Psoas muscle (tissue), 8 donors: Measurements from ENCODE around the gene TFAP2A. TPM values are rescaled to one million over a fixed set of nuclear protein-coding genes. Genes with fewer than 3 reads are reported as not detected.

ENCODE experiments used
- ATAC-seq, 4 donors: fragments of 200-7000 bp; cut with Tn5 transposase; one replicate each; pipeline ENCODE4 v1.9.1; 2020; ENCODE audit warnings: moderate library complexity in 3 of 4, mild to moderate bottlenecking in 2 of 4
- DNase-seq, 2 donors: peaks; one replicate each; pipeline ENCODE4 v3.0.0-alpha.2; 2020
- H3K27ac ChIP-seq: fragments of 200-600 bp; one replicate; pipeline ENCODE4 v1.8.0; 2022
- H3K27me3 ChIP-seq, 3 donors: fragments of 200-600 bp in 1 of 3; one replicate each; pipeline versions ENCODE4 v1.6.1 to v1.8.0; 2013 to 2022; ENCODE audit warnings: low read length in 2 of 3, mild to moderate bottlenecking in 2 of 3, moderate library complexity in 1 of 3; ENCODE audit not compliant: insufficient read depth in 3 of 3
- H3K36me3 ChIP-seq, 2 donors: fragments of 200-600 bp in 1 of 2; one replicate each; pipeline versions ENCODE4 v1.6.1 to v1.8.0; 2013 to 2022; ENCODE audit warnings: low read depth in 1 of 2, mild to moderate bottlenecking in 1 of 2, moderate library complexity in 1 of 2; ENCODE audit not compliant: insufficient read depth in 1 of 2
- H3K4me1 ChIP-seq: fragments of 200-600 bp; one replicate; pipeline ENCODE4 v1.8.0; 2022
- H3K4me3 ChIP-seq: fragments of 200-600 bp; one replicate; pipeline ENCODE4 v1.8.0; 2022; ENCODE audit warnings: mild to moderate bottlenecking
- H3K9me3 ChIP-seq: fragments of 200-600 bp; one replicate; pipeline ENCODE4 v1.8.0; 2022
- WGBS, 3 donors: extraction: QIAGEN DNeasy Blood & Tissue Kit; methylation state at CpG; one replicate each; pipeline versions ENCODE4 v1.1.6 to v1.1.7; 2013; 5-methylcytosine and 5-hydroxymethylcytosine counted together
- intact Hi-C, 2 donors: fragments of 100-400 bp; cut with DNase I; formaldehyde crosslinking; loops; one replicate each; pipeline versions ENCODE4 v1.11.0 to v1.14.2; 2022
- polyA plus RNA-seq, 3 donors: library from polyadenylated mRNA; stranded (reverse); fragments of 200-250 nt; gene quantifications; one replicate each; pipeline ENCODE4 v1.2.3, GENCODE V29; 2013
- total RNA-seq, 4 donors: library from RNA; stranded (reverse); fragmentation: NEBNext Ultra II Directional in 2 of 4; extraction: Animal tissue kit (Norgen Biotek cat#: 25700) in 2 of 4; gene quantifications; one replicate each; pipeline versions ENCODE4 v1.2.1 to v1.2.4, GENCODE V29; 2021 to 2023
- TF ChIP-seq, protein P1 (sequence below): fragments of 200-600 bp; IDR thresholded peaks from one replicate; pipeline ENCODE4 v1.8.0; 2022; ENCODE audit warnings: antibody characterized with exemption
- donor health status: healthy with polysubstance abuse.
- donor health status: DM: no; HTN: no; CAD: no; lungs with moderate emphysema.
- donor health status: Bipolar disorder and iron deficiency.
- donor health status: healthy.
- donor health status: DM: yes; HTN: yes; CAD: no.
- donor health status: DM: no; HTN: no; CAD: no.
- donor health status: DM: no; HTN: no; CAD: no.
- donor health status: DM: yes; HTN: yes; CAD: no.

Gene TFAP2A
- total and polyA plus RNA-seq, 7 donors = under 0.01 to 0.15 TPM; not detected in 5

- ATAC-seq (no peak), DNase-seq (no peak)
- Histone ChIP-seq H3K9me3 (no peaks in the 10 kb centered on the region), H3K36me3 (no peaks in the 10 kb centered on the region), H3K27me3 (peaks cover 0 to 2% (median 0%) of the 10 kb centered on the region in 3 donors), H3K27ac (no peak overlapping the region), H3K4me1 (no peaks in the 10 kb centered on the region), H3K4me3 (no peak overlapping the region)
- TF ChIP-seq, protein P1, sequence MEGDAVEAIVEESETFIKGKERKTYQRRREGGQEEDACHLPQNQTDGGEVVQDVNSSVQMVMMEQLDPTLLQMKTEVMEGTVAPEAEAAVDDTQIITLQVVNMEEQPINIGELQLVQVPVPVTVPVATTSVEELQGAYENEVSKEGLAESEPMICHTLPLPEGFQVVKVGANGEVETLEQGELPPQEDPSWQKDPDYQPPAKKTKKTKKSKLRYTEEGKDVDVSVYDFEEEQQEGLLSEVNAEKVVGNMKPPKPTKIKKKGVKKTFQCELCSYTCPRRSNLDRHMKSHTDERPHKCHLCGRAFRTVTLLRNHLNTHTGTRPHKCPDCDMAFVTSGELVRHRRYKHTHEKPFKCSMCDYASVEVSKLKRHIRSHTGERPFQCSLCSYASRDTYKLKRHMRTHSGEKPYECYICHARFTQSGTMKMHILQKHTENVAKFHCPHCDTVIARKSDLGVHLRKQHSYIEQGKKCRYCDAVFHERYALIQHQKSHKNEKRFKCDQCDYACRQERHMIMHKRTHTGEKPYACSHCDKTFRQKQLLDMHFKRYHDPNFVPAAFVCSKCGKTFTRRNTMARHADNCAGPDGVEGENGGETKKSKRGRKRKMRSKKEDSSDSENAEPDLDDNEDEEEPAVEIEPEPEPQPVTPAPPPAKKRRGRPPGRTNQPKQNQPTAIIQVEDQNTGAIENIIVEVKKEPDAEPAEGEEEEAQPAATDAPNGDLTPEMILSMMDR = no peak
- 79 to 80% (median 79%) methylated on average over 3 of the region's 3 CpGs for WGBS, 3 donors
- intact Hi-C loops = loop anchor here in 1 of 2 donors (5.0 to 10.0 kb wide), 2 partner anchors 893 to 1456 kb away; no protein-coding TSS in a partner anchor
Measured at GRCh38 chr6:10437891-10438290, 23.0 kb upstream of the TFAP2A start.

GRCh38 chr6:10434235-10434634 is 19.4 kb upstream of the TFAP2A start:
- 51 to 71% (median 55%) methylated on average over 4 of the region's 4 CpGs for whole genome bisulfite sequencing, 3 donors
- Histone ChIP-seq H3K4me1 (no peaks in the 10 kb centered on the region), H3K27ac (no peak overlapping the region), H3K27me3 (peaks cover 0 to 4% (median 0%) of the 10 kb centered on the region in 3 donors), H3K4me3 (no peak overlapping the region), H3K9me3 (no peaks in the 10 kb centered on the region), H3K36me3 (no peaks in the 10 kb centered on the region)
- TF ChIP-seq, protein P1 = no peak
- ATAC-seq (no peak), DNase-seq (no peak)
- intact Hi-C loops = loop anchor here (5.0 to 10.0 kb wide), 3 partner anchors 889 to 1452 kb away; no protein-coding TSS in a partner anchor

GRCh38 chr6:10433322-10433721 is 18.4 kb upstream of the TFAP2A start:
- H3K9me3 ChIP-seq = no peaks in the 10 kb centered on the region
- no peak overlapping the region for H3K27ac ChIP-seq
- 83 to 89% (median 85%) methylated on average over 4 of the region's 4 CpGs for WGBS, 3 donors
- no peaks in the 10 kb centered on the region for H3K36me3 ChIP-seq
- TF ChIP-seq, protein P1 = no peak
- no peak for DNase-seq
- no peaks in the 10 kb centered on the region for H3K4me1 ChIP-seq
- ATAC-seq = no peak
- H3K27me3 ChIP-seq = peaks cover 0 to 13% (median 0%) of the 10 kb centered on the region in 3 donors
- intact Hi-C loops = loop anchor here (5.0 to 10.0 kb wide), 3 partner anchors 889 to 1451 kb away; no protein-coding TSS in a partner anchor
- no peak overlapping the region for H3K4me3 ChIP-seq

DNA sequence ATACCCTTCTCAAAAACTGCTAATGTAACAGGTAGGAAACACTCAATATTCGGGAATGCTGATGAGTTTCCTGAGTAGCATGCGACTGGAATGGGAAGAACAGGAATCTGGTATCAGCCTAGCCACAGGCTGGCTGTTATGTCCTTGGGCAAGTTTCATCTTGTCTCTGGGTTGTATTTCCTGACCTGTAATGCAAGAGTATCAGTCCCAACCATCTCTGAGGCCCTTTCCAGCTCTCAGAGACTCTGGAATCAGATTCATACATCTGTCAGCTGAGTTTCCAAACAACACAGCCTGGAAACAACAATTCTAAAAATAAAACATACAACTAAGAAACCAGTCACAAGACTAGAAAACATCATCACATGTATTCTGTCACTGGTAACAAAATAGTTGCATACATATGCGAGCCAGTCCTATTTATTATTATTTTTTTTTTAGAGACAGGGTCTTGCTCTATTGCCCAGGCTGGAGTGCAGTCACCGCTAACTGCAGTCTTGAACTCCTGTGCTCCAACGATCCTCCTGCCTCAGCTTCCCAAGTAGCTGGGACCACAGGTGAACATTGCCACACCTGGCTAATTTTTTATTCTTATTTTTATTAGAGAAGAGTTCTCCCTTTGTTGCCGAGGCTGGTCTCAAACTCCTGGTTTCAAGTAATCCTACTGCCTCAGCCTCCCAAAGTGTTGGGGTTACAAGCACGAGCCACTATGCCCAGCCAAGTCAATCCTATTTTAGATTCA is 16.7 kb upstream of the TFAP2A start:
- H3K4me3 ChIP-seq = no peak overlapping the region
- H3K4me1 ChIP-seq = no peaks in the 10 kb centered on the region
- H3K27ac ChIP-seq = no peak overlapping the region
- TF ChIP-seq, protein P1 = no peak
- intact Hi-C loops = loop anchor here (5.0 to 10.0 kb wide), 3 partner anchors 887 to 1449 kb away; no protein-coding TSS in a partner anchor
- H3K27me3 ChIP-seq = peaks cover 0 to 22% (median 0%) of the 10 kb centered on the region in 3 donors
- 76 to 85% (median 78%) methylated on average over 7 of the region's 7 CpGs for WGBS, 3 donors
- DNase-seq = no peak
- H3K36me3 ChIP-seq = no peaks in the 10 kb centered on the region
- peak in 1 of 4 donors; percentile 44 for ATAC-seq
- no peaks in the 10 kb centered on the region for H3K9me3 ChIP-seq
